ENCODE data around the gene MB.

DNA sequence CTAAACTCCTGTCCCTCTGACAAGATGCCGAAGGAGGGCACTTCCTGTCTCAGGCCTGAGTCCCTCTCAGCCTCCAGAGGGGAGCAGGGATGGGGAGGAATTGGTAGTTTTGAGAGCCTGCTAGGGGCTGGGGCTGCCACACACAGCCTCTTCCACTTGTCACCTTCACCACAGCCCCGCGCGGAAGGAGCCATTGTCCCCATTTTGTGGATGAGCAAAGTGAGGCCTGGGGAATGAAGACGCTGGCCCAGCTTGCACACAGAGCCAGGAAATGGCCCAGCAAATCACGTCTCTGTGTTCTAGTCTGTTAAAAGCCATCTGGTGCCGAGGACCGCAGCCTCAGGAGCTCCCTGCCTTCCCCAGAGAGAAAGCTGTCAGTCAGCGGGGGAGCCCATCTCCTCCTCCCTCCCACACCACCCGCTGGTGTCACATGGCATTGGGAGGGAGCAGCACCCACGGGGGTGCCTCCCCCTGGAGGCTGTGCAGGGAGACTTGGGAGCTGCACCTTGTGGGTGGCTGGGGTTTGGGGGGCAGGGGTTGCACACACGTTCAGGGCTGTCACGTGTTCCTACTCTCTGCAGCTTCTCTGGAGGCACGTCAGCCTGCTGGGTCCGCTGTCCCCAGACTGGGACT, 41.9 kb downstream of the MB start:
- TF ChIP-seq ZNF830 (tag by site-specific recombination; IDR thresholded peaks at IDR 0.05; ENCODE audit: low read depth) = no peak
- TF ChIP-seq, protein P1, sequence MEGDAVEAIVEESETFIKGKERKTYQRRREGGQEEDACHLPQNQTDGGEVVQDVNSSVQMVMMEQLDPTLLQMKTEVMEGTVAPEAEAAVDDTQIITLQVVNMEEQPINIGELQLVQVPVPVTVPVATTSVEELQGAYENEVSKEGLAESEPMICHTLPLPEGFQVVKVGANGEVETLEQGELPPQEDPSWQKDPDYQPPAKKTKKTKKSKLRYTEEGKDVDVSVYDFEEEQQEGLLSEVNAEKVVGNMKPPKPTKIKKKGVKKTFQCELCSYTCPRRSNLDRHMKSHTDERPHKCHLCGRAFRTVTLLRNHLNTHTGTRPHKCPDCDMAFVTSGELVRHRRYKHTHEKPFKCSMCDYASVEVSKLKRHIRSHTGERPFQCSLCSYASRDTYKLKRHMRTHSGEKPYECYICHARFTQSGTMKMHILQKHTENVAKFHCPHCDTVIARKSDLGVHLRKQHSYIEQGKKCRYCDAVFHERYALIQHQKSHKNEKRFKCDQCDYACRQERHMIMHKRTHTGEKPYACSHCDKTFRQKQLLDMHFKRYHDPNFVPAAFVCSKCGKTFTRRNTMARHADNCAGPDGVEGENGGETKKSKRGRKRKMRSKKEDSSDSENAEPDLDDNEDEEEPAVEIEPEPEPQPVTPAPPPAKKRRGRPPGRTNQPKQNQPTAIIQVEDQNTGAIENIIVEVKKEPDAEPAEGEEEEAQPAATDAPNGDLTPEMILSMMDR (tag by site-specific recombination; IDR thresholded peaks at IDR 0.05) = no peak

All from HEK293 (cell line).